ENCODE measurements around the gene FBXW5.
A peak's percentile ranks its signal among the peaks of the same experiment; 100 is the strongest.

FBXW5 gene, protein sequence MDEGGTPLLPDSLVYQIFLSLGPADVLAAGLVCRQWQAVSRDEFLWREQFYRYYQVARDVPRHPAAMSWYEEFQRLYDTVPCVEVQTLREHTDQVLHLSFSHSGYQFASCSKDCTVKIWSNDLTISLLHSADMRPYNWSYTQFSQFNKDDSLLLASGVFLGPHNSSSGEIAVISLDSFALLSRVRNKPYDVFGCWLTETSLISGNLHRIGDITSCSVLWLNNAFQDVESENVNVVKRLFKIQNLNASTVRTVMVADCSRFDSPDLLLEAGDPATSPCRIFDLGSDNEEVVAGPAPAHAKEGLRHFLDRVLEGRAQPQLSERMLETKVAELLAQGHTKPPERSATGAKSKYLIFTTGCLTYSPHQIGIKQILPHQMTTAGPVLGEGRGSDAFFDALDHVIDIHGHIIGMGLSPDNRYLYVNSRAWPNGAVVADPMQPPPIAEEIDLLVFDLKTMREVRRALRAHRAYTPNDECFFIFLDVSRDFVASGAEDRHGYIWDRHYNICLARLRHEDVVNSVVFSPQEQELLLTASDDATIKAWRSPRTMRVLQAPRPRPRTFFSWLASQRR

DNA sequence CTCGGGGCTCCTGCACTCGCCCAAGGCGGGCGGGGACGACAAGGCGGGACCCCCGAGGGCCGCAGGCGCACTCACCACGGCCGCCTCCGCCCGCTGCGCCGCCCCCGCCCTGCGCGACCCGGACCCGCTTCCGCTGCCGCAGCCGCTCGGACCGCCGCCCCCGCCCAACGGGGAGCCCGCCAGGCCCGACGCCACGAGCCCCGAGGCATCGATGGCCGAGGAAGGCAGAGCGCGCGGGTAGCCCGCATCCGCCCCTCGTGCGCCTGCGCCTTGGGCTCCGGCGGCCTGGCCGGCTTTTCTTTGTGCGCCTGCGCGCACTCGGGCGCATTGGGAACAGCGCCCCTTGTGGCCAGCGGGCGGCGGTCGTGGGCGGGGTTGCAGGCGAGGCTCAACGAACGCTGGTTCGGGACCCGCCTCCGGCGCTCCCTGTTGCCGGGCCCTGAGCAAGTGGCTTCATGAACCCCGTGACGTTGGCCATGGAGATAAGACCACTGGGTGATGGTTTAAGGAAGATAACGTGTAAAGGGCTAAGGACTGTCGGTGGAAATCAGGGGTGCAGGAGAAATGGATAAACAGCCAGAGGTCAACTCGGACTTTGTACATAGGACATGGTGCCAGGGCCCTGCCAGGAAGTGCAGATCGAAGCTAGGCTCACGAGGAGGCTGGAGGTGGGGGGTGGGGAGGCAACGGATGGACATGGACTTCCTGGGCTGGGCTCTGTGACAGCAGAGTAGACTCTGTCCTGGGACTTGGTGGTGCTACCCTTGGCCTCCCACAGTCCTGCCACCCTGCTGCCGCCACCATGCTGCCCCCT lies at the start of gene FBXW5, which contains the start of gene C8G:
Gene FBXW5, minus strand, starts transcription at position 220 of the 814 bp plus-strand sequence. CDS start 655 bp downstream, outside the sequence.
Gene C8G, plus strand, starts transcription at position 725 of the 814 bp plus-strand sequence. Its CDS starts 78 bp downstream, at position 803.
- peak; percentile 98 for DNase-seq (ENCODE audit: low spot score)

DNA sequence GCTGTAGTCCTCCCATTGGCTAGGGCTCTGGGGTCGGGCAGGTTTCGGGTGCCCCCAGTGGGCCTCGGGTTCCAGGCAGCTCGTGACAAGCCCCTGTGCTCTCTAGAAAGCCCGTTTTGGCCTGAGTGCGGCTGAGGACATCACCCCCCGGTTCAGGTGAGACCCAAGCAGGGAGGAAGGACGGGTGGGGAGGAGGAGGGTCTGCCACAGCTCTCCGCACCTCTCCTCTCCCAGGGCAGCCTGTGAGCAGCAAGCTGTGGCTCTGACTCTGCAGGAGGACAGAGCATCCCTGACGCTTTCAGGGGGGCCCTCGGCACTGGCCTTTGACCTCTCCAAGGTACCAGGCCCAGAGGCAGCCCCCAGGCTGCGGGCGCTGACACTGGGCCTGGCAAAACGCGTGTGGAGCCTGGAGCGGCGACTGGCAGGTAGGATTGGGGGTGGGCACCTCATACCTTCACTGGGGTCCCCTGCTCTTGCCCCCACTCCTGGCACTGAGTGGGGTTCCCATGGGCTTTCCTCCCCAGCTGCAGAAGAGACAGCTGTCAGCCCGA lies 48.4 kb upstream of the FBXW5 start:
- no peak for DNase-seq (ENCODE audit: low spot score)

DNA sequence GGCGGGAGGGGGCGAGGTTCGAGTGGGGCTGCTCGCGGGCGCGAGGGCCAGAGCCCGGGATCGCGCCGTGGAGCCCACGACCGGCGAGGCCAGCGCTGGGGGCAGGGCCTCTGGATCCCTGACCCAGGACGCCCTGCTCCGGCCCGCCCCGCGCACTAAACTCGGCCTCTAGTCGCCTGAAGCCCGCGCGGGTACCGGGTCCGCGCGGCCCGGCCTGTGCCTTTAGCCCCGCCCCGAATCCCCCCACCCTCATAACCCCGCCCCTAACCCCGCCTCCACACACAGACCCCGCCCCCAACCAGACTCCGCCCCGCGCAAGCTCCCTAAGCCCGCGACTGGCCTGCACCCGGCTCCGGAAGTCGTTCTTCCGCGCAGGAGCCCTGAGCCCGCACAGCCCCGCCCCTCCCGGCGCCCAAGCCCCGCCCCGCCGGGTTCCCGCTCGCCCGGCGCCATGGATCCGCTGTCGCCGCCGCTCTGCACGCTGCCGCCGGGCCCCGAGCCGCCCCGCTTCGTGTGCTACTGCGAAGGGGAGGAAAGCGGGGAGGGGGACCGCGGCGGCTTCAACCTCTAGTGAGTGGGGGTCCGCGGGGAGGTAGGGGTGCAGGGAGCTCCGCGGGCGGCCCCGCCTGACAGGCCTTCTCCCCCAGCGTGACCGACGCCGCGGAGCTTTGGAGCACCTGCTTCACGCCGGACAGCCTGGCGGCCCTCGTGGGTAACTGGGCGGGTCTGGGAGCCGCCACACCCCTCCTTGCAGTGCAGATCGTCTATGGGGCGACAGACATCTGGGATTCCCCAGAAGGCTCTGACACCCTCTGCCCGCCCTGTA lies 47.7 kb upstream of the FBXW5 start, which contains the start of gene PAXX:
Gene PAXX, plus strand, starts transcription at position 430 of the 826 bp plus-strand sequence. Its CDS starts 22 bp downstream, at position 452.
- peak; percentile 97 for DNase-seq (ENCODE audit: low spot score)

DNA sequence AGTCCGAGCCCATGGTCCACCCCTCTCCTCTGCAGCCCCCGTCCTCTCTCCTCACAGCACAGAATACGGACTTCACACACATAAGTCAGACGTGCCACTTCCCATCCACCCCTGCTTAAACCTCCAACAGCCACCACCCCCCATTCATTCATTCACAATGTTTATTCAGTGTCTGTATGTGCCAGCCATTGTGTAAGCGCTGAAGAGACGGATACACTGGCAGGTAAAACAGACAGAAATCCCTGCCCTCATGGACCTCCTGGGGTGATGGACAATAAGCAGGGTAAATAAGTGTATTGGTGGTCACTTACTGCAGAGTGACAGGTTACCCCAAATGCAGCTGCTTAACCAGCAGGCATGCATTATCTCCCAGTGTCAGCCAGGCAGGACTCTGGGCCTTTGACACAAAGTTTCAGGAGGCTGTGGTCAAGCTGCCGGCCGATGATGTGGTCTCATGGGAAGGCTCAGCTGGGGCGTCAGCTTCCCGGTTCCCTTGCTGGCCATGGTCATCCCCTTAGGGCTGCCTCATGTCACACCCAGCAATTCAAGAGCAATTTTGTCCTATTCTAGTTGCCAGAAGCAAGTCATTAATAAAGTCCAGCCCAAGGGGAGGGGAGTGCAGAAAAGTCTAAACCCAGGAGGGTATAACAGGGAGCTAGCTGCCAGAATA lies 45.8 kb upstream of the FBXW5 start:
- no peak for DNase-seq (ENCODE audit: low spot score)

DNA sequence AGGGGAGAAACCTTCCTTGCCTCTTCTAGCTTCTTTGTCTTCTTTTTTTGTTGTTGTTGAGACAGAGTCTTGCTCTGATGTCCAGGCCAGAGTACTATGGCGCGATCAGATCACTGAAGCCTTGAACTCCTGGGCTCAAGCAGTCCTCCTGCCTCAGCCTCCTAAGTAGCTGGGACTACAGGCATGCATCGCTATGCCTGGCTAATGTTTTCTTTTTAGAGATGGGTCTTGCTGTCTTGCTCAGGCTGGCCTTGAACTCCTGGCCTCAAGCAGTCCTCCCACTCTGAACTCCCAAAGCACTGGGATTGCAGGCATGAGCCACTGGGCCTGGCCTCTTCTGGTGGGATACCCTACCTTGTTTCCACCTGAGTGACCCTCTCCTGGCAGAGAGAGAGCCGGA lies 44.3 kb upstream of the FBXW5 start:
- DNase-seq (ENCODE audit: low spot score), result no peak

DNA sequence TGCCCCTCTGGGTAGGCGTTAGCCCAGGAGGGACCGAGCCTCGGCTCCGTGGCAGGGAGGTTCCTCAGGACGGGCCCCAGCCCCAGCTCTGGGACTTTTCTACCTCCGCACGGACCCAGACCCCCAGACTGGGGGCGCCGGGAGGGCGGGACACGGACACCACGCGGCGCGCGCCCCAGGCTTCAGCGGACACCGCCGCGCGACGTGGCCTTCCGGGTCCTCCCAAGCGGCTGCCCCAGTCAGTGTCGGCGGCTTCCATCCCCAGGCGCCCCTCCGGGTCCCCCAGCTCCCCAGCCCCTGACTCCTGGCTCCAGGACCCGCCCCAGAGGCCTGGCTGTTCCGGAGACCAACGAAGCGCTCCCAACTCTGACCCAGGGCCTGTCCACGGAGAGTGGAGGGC lies 41.3 kb upstream of the FBXW5 start:
- DNase-seq (ENCODE audit: low spot score), result no peak

DNA sequence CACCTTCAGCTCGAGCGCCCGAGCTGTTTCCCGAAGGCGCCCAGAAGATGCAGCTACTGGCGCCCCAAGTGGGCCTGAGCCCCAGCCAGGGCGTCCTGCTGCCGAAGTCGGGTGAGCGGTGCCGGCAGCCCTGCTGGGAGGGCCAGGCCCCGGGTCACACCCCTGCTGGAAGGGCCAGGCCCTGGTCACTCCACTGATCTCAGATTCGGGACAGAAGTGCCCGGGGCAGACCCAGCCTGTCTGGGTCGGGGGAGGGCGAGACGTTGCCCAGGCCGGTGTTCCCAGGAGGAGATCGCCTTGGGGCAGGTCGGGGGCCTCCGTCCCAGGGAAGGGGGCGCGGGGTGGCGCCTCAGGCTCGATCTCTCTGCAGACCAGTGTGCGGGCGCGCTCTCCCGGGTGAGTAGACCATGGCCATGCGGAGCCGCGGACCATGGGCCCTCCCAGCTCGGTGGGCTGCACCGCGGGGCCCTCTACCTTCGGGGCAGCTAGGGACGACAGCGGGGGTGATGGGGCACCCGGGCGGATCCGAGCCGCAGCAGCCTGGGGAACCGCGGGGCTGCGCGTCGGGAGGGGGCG lies 40.6 kb upstream of the FBXW5 start:
- no peak for DNase-seq (ENCODE audit: low spot score)

DNA sequence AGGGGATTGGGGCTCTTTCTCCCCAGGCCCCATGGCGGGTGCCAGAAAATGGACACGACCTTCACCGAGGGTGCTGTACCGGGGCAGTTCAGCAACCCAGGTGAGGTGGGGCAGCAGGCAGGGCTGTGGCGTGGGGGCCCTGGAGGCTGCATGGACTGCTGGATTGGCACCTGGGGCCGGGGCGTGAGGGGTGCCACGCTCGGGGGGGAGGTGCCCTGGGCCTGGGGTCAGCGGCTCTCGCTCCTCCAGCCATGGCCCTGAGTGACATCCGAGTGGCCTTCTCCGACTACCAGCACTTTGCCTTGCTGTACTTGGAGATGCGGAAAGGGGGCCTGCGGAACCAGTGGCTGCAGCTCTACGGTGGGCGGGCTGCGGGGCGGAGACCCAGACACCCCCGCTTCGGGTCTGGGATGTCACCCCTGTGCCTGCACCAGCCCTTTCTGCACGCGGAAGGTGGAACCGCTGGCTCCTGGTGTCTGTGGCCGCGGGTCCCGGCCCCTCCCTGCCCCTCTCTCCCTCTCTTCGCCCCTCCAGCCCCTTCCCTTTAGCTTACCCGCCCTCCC lies 40.0 kb upstream of the FBXW5 start:
- no peak for DNase-seq (ENCODE audit: low spot score)

DNA sequence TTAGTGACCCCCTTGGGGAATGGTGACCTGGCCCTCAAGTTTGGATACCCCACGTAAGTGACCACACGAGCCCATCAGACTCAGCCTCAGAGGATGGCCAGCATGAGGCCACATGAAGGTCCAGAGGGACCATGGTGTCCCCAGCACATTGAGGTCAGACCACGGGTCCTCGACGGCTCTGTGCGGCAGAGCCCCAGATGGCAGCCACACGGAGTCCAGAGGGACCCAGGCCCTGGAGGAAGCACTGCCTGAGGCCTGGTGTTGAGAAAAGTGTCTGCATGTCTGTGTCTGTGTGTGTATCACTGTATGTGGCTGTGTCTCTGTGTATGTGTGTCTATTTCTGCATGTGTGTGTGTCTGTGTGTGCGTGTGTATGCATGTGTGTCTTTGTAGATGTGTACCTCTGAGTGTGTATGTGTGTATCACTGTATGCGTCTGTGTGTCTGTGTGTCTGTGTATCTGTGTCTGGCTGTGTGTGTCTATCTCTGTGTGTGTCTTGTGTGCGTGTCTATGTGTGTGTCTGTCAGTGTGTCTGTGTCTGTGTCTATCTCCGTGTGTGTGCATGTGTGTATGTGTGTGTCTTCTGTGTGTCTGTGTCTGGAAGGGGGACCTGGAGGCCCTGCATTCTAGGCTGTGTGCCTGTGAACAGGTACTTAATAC lies 39.2 kb upstream of the FBXW5 start:
- DNase-seq (ENCODE audit: low spot score), result no peak

DNA sequence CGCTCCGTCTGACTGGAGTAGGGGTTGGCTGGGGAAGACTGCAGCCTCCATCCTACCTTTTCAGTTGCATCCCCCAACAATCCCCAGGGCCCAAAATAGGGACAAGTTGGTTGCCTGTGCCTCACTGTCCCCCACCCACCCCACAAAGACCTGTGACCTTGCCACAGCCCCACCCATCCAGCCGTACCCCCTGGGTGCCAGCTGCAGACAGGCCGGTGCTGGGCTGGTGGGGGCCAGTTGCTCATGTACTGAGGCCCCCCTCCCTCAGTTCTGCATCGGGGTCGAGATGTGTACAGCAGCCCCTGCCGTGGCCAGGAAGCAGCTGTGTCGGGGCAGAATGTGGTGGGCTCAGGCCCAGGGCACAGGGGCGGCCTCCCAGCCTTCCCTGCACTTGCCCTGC lies 38.6 kb upstream of the FBXW5 start:
- no peak for DNase-seq (ENCODE audit: low spot score)

DNA sequence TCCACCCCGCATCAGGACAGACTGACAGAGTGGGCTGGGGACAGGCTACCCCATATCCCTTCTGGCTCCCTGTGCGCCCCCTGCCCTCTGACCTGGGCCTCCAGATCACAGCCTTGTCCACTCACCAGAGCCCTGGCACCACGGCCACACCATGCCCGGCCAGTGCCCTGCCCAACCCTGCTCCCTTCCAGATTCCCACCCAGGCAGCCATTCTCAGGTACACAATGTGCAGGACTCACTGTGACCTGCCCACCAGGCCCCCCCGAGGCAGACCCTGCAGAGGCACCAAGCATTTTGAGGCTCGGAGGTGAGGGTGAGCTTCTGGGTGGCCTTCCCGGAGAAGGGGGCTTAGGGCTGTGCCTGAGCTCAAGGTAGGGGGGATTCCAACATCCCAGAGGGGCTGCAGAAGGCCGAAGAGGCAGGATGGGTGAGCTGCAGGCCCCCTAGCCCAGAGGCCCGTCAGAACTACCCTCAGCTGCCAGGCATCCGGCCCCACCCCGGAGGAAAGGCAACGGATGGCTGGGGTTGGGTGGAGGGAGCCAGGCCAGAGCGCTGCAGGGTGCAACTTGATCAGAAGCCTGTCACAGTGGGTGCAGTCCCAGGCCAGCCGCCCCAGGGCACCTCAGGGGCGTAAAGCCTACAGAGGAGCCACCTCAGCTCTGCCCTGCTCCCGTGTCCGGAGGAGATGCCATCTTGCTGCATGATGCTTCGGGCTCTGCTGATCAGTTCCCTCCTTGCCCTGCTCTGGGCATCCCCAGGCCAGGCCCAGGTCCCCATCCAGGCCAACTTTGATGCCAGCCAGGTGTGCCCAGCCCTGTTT lies 37.9 kb upstream of the FBXW5 start, which contains the start of gene LCNL1:
Gene LCNL1, plus strand, starts transcription at position 762 of the 820 bp plus-strand sequence. CDS start 594 bp downstream, outside the sequence.
- no peak for DNase-seq (ENCODE audit: low spot score)

DNA sequence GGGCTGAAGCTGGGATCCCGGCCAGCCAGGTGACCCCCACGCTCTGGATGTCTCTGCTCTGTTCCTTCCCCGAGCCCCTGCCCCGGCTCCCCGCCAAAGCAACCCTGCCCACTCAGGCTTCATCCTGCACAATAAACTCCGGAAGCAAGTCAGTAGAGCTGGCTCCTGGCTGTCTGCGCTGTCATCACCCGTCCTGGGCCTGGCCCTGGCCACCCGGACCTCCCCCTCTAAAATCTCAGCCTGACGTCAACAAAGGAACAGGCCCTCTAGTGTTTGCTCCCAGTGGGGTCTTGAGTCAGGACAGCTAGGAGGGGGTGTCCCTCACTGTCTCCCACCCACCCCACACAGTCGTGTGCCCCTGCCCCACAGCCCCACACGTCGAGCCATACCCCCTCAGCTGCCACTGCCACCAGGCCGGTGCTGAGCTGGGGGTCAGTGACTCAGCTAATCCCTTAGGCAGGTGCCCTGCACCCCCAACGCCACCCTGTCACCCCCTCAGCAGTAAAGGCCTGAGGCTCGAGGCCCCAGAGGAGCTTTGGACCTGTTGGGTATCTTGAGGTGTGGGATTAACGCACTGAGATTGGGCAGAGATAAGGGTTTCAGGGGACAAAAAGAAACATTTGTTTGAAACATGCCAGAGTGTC lies 37.2 kb upstream of the FBXW5 start:
- DNase-seq (ENCODE audit: low spot score), result no peak

DNA sequence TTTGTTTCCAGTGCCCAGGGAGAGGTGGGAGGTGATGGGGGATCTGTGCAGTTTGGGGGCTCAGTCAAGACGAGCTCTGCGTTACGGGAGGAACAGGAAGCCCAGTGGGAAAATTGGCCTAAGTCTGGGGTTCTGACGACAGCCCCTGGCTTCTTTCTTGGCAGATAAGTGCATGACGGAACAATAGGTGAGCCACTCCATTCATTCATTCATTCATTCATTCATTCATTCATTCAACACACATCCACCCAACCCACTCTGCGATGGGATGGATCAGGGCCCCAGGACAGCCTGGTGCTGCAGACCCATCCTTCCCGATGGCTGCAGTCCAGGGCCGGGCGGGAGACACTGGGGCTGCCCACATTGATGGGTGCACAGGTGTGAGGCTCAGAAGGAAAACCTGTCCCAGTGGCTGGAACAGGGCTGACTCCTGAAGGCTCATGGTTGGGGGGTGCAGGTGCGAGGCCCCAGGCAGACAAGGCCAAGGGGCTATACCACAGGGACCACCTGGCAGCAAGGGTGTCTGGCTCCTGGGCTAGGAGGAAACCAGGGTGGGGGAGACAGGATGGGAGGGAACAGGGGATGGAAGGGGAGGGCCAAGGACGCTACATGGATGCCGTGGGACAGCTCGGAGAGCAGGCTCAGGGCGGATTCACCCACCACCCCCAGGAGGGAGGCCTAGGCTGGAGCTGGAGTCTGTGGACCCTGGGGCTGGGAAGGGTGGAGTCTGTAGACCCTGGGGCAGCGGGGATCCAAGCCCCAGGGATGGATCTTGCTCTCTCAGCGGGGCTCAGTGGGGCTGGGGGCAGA lies 36.3 kb upstream of the FBXW5 start:
- no peak for DNase-seq (ENCODE audit: low spot score)

DNA sequence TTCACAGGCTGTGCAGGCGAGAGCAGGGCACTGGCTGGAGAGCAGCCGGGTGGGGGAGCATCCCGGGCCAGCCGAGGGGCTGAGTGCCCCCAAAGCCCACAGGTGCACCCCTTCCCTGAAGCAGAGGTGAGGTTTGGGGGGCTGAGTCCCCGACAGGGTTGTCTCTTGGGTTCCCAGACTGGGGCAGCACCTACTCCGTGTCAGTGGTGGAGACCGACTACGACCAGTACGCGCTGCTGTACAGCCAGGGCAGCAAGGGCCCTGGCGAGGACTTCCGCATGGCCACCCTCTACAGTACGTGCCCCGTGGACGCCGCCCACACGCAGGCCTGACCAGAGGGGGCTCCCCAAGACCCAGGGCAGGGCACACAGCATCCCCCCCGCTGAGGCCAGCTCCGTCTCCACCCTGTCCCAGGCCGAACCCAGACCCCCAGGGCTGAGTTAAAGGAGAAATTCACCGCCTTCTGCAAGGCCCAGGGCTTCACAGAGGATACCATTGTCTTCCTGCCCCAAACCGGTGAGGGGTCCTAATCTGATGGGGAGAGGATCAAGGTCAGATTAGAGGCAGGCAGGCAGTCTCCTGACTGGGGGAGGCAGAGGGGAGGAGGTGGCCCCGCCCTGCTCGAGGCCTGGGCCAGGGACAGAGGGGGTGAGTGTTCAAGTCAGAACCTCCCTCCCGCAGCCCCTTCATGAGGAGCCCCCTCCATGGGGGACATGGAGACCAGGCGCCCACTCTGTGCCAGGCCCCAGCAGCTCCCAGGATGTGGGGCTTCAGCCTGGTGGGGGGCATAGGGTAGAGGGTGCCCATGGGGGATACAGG lies 35.4 kb upstream of the FBXW5 start:
- DNase-seq (ENCODE audit: low spot score), result no peak

DNA sequence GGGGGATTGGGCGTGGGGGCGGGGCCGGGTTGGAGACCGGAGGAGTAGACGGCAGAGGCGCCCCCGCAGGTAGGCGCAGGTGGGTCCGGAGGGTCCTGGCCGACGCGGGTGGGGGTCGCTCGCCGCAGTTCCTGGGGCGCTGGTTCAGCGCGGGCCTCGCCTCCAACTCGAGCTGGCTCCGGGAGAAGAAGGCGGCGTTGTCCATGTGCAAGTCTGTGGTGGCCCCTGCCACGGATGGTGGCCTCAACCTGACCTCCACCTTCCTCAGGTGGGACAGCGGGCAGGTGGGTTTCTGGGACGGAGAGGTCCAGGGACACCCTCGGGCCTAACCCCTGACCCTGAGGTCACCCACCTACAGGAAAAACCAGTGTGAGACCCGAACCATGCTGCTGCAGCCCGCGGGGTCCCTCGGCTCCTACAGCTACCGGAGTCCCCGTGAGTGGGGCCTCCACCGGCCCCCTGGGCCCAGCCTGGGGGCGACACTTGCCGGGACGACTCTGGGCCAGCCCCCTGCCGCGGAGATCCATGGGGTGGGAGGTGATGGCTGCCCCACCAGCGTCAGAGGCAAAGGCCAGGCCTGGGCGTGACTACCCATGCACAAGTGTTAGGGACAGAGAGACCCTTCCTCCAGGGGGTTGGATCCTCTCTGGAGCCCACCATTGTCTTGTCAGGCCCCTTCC lies 34.5 kb upstream of the FBXW5 start:
- DNase-seq (ENCODE audit: low spot score), result no peak

Measured in COLO829 (cell line).